HCT116 (cell line): Measurements from ENCODE around the gene ARHGAP19. TPM values are rescaled to one million over a fixed set of nuclear protein-coding genes. Genes with fewer than 3 reads are reported as not detected.

ENCODE experiments used
- ATAC-seq: fragments of 200-7000 bp; cut with Tn5 transposase; 2 replicates; pipeline ENCODE4 v1.9.1; 2020; ENCODE audit warnings: mild to moderate bottlenecking, moderate library complexity
- BruUV-seq: library from RNA; stranded (reverse); fragments of 400-500 nt; replicated peaks from 2 replicates; lab custom pipeline; 2021; lab: Mats Ljungman, UMichigan
- CTCF ChIA-PET: fragments of 300-600 bp; sonication (Branson Sonifier 250); formaldehyde crosslinking; loops from one replicate; lab custom pipeline; 2021; ENCODE audit warnings: antibody characterized with exemption; lab: Charles Lee
- POLR2A ChIA-PET: fragments of 300-600, 350-600 bp; sonication (Branson Sonifier 250); formaldehyde crosslinking; loops from one replicate; lab custom pipeline; 2021; ENCODE audit warnings: antibody characterized with exemption; lab: Charles Lee
- RAD21 ChIA-PET, 2 experiments: fragments of 300-600 bp; sonication (Branson Sonifier 250); formaldehyde crosslinking; loops; one replicate each; lab custom pipeline; 2023; ENCODE audit warnings: low total read pairs in 2 of 2; ENCODE audit not compliant: uncharacterized antibody in 2 of 2, unreplicated experiment in 2 of 2, low non-redundant PET in 1 of 2; lab: Charles Lee
- DNase-seq: peaks from one replicate; pipeline ENCODE4 v3.0.0-alpha.2; 2010; ENCODE audit warnings: low read depth, low spot score
- H2AFZ ChIP-seq: fragments of 200-600 bp; shearing (Covaris generic), sonication (generic); 2 replicates; pipeline ENCODE4 v1.6.1; 2017; ENCODE audit warnings: low read depth, mixed run types, mixed read lengths, antibody characterized with exemption, low read length; ENCODE audit not compliant: poor library complexity, severe bottlenecking
- H3K27ac ChIP-seq: 2 replicates; pipeline ENCODE4 v1.5.1; 2012; ENCODE audit warnings: low read depth, low read length
- H3K27me3 ChIP-seq: fragments of 200-600 bp; sonication (generic); 2 replicates; pipeline ENCODE4 v1.6.1; 2016; ENCODE audit warnings: mixed run types, low read length, mixed read lengths; ENCODE audit not compliant: insufficient read depth
- H3K36me3 ChIP-seq, 2 experiments: fragments of 200-500 bp in 1 of 2; fragments of 200-600 bp in 1 of 2; sonication (Bioruptor generic) in 1 of 2; sonication (generic) in 1 of 2; 2 replicates each; pipeline versions ENCODE4 v1.5.1 to v1.6.1; 2014 to 2016; ENCODE audit warnings: low read length in 2 of 2, inconsistent platforms in 1 of 2, mixed read lengths in 1 of 2, mixed run types in 1 of 2; ENCODE audit not compliant: insufficient read depth in 2 of 2, control insufficient read depth in 1 of 2
- H3K4me1 ChIP-seq, 2 experiments: fragments of 200-600 bp in 1 of 2; sonication (generic) in 1 of 2; 2 replicates each; pipeline versions ENCODE4 v1.5.1 to v1.6.1; 2012 to 2017; ENCODE audit warnings: low read length in 2 of 2, inconsistent platforms in 1 of 2, mild to moderate bottlenecking in 1 of 2, mixed read lengths in 1 of 2, mixed run types in 1 of 2, moderate library complexity in 1 of 2; ENCODE audit not compliant: insufficient read depth in 2 of 2, control insufficient read depth in 1 of 2
- H3K4me2 ChIP-seq: fragments of 200-600 bp; sonication (generic); 2 replicates; pipeline ENCODE4 v1.6.1; 2017; ENCODE audit warnings: mixed run types, low read length, mixed read lengths
- H3K4me3 ChIP-seq, 2 experiments: fragments of 200-600 bp in 1 of 2; sonication (generic) in 1 of 2; replicated peaks in 1 of 2; 2 replicates each; pipeline ENCODE4 v1.5.1; 2011 to 2016; ENCODE audit warnings: low read length in 2 of 2, control low read depth in 1 of 2, low read depth in 1 of 2, mild to moderate bottlenecking in 1 of 2, mixed read lengths in 1 of 2, mixed run types in 1 of 2
- H3K79me2 ChIP-seq: fragments of 200-600 bp; sonication (generic); 2 replicates; pipeline ENCODE4 v1.6.1; 2017; ENCODE audit warnings: mild to moderate bottlenecking, mixed run types, low read length, moderate library complexity, mixed read lengths; ENCODE audit not compliant: insufficient read depth
- H3K9ac ChIP-seq: fragments of 200-600 bp; sonication (generic); 2 replicates; pipeline ENCODE4 v1.6.1; 2016; ENCODE audit warnings: low read length, mixed read lengths
- H3K9me2 ChIP-seq: fragments of 200-600 bp; sonication (generic), shearing (Covaris generic); 2 replicates; pipeline ENCODE4 v1.6.1; 2017; ENCODE audit warnings: mixed run types, mild to moderate bottlenecking, moderate library complexity; ENCODE audit not compliant: insufficient read depth
- H3K9me3 ChIP-seq, 2 experiments: fragments of 200-500 bp in 1 of 2; fragments of 200-600 bp in 1 of 2; sonication (Bioruptor generic) in 1 of 2; sonication (generic) in 1 of 2; 2 replicates each; pipeline ENCODE4 v1.6.1; 2014 to 2017; ENCODE audit warnings: low read length in 2 of 2, mixed read lengths in 2 of 2, inconsistent platforms in 1 of 2, low read depth in 1 of 2, mild to moderate bottlenecking in 1 of 2, mixed run types in 1 of 2, moderate library complexity in 1 of 2; ENCODE audit not compliant: control insufficient read depth in 1 of 2, insufficient read depth in 1 of 2
- H4K20me1 ChIP-seq: fragments of 200-600 bp; sonication (generic), shearing (Covaris generic); 2 replicates; pipeline ENCODE4 v1.6.1; 2017; ENCODE audit warnings: mixed run types, mild to moderate bottlenecking, moderate library complexity; ENCODE audit not compliant: insufficient read depth
- EZH2 ChIP-seq: fragments of 200-600 bp; sonication (generic); IDR thresholded peaks from 2 replicates; pipeline ENCODE4 v1.6.1; 2017; ENCODE audit warnings: antibody characterized with exemption, mixed run types
- POLR2A ChIP-seq: IDR thresholded peaks from 2 replicates; pipeline ENCODE4 v1.7.0; 2011; ENCODE audit warnings: borderline replicate concordance; ENCODE audit not compliant: insufficient read depth, insufficient read length; ENCODE audit errors: extremely low read depth
- RAD21 ChIP-seq: IDR thresholded peaks from 2 replicates; pipeline ENCODE4 v1.6.1; 2012; ENCODE audit warnings: low read depth, mild to moderate bottlenecking
- SIN3A ChIP-seq: IDR thresholded peaks from 2 replicates; pipeline ENCODE4 v1.6.1; 2012; ENCODE audit warnings: low read depth
- SP1 ChIP-seq: IDR thresholded peaks from 2 replicates; pipeline ENCODE4 v1.6.1; 2012; ENCODE audit warnings: low read depth
- TCF7L2 ChIP-seq: IDR thresholded peaks from 2 replicates; pipeline ENCODE4 v1.7.0; 2011; ENCODE audit warnings: borderline replicate concordance, inconsistent platforms; ENCODE audit not compliant: insufficient read depth, insufficient read length; ENCODE audit errors: extremely low read depth
- intact Hi-C: fragments of 100-400 bp; cut with micrococcal nuclease; formaldehyde crosslinking; loops from 2 replicates; pipeline ENCODE4 v1.10.0; 2022
- total RNA-seq: library from RNA; stranded (reverse); gene quantifications from one replicate; pipeline ENCODE4 v1.2.1, GENCODE V29; 2021; ENCODE audit not compliant: unreplicated experiment

ARHGAP19 gene
- total RNA-seq, 1 experiment from 2014 or later = 36.8 TPM

DNA sequence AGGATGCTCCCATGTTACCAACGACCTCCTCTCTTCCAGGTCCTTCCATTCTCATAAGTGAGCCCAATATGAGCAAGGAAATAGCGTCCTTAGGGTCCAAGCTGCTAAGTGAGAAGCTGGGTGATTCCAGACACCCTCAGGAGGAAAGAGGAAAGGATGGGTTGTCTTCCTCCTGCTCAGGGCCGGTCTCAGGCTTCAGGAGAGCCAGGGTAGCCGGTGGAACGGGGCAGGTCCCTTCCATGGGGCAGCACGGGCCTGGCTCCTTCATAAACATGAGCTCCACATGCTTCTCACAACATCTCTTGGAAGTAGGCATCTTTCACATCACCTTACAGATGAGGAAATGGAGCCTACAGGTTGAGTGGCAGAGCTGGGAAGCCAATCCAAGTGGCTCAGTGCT, 119.4 kb downstream of the ARHGAP19 start:
- POLR2A ChIA-PET = no interaction called here
- no peaks in the 10 kb centered on the region for H3K36me3 ChIP-seq
- peaks cover 4 to 5% of the 10 kb centered on the region in 2 experiments; a peak in 2 of 4 replicates for H3K4me1 ChIP-seq
- intact Hi-C loops = no loop called here
- no peak overlapping the region for H2AFZ ChIP-seq
- H4K20me1 ChIP-seq = no peaks in the 10 kb centered on the region
- H3K9me3 ChIP-seq = no peaks in the 10 kb centered on the region
- H3K79me2 ChIP-seq = no peaks in the 10 kb centered on the region
- TF ChIP-seq EZH2 (no peak), RAD21 (no peak), SP1 (no peak), POLR2A (no peak), TCF7L2 (no peak), SIN3A (no peak)
- ATAC-seq (no peak), DNase-seq (no peak)
- no peaks in the 10 kb centered on the region for H3K9me2 ChIP-seq
- H3K27ac ChIP-seq = no peak overlapping the region
- H3K4me3 ChIP-seq = no peak overlapping the region
- no TSS peak for BruUV-seq
- peaks cover 8% of the 10 kb centered on the region; the same call in 1 of the 2 replicates for H3K27me3 ChIP-seq
- RAD21 ChIA-PET = no interaction called here
- H3K9ac ChIP-seq = no peak overlapping the region
- CTCF ChIA-PET = no interaction called here
- H3K4me2 ChIP-seq = no peak overlapping the region

Other genes with a start within 250 kb of the ARHGAP19 start
- gene SLIT1, start 106.7 kb downstream of the ARHGAP19 start, total RNA-seq = 0.42 TPM
- gene FRAT1, start 26.6 kb upstream of the ARHGAP19 start, total RNA-seq = 1.7 TPM
- gene FRAT2, start 42.1 kb upstream of the ARHGAP19 start, total RNA-seq = 10.7 TPM
- 67.0 TPM for gene RRP12, start 108.7 kb upstream of the ARHGAP19 start, total RNA-seq
- gene PGAM1, start 133.6 kb upstream of the ARHGAP19 start, total RNA-seq = 497 TPM
- 38.9 TPM for gene EXOSC1, start 153.4 kb upstream of the ARHGAP19 start, total RNA-seq
- 34.0 TPM for gene ZDHHC16, start 153.5 kb upstream of the ARHGAP19 start, total RNA-seq
- 101 TPM for gene MMS19, start 205.8 kb upstream of the ARHGAP19 start, total RNA-seq
- 12.8 TPM for gene UBTD1, start 206.3 kb upstream of the ARHGAP19 start, total RNA-seq